Bronchial epithelial cell (primary cell): ENCODE measurements around the gene MIER2. TPM values are rescaled to one million over a fixed set of nuclear protein-coding genes. Genes with fewer than 3 reads are reported as not detected.
"Not testable (repeated sequence)": the region's sequence is repeated elsewhere in the genome, so short reads cannot be mapped to it uniquely, and the experiment has no call there.

Experiments used
- DNase-seq: peaks from one replicate; pipeline ENCODE4 v3.0.0-alpha.2; 2010; ENCODE audit warnings: low read depth
- FAIRE-seq: peaks from 2 replicates; lab custom pipeline; 2011; peaks lifted over from hg19 to GRCh38; lab: Jason Lieb, UNC
- H3K27me3 ChIP-seq: 2 replicates; pipeline ENCODE4 v1.5.1; 2011; ENCODE audit warnings: low read length; ENCODE audit not compliant: control insufficient read depth, insufficient read depth
- H3K36me3 ChIP-seq: 2 replicates; pipeline ENCODE4 v1.5.1; 2011; ENCODE audit warnings: low read length; ENCODE audit not compliant: control insufficient read depth, insufficient read depth
- H3K4me3 ChIP-seq: 2 replicates; pipeline ENCODE4 v1.5.1; 2011; ENCODE audit warnings: mild to moderate bottlenecking, low read depth, low read length, control low read depth
- CTCF ChIP-seq: IDR thresholded peaks from 2 replicates; pipeline ENCODE4 v1.5.1; 2011; ENCODE audit warnings: mild to moderate bottlenecking, moderate library complexity, low read length, control low read depth, inconsistent platforms; ENCODE audit not compliant: insufficient read depth, severe bottlenecking
- total RNA-seq: library from RNA; depleted of rRNA; stranded (reverse); fragments of >200 nt; gene quantifications from 2 replicates; pipeline ENCODE4 v1.2.1, GENCODE V29; 2014

Gene MIER2
- total RNA-seq, 1 donor from 2014 or later, result 19.0 TPM

- Histone ChIP-seq H3K27me3 (no peaks in the 10 kb centered on the region), H3K36me3 (no peaks in the 10 kb centered on the region), H3K4me3 (no peak overlapping the region)
- DNase-seq, result no peak
- TF ChIP-seq CTCF, result no peak
- FAIRE-seq, result no peak
Observed at GRCh38 chr19:384799-385169, 40.2 kb upstream of the MIER2 start.

- DNase-seq, result no peak
- Histone ChIP-seq H3K36me3 (no peaks in the 10 kb centered on the region), H3K27me3 (no peaks in the 10 kb centered on the region), H3K4me3 (no peak overlapping the region)
- no peak for TF ChIP-seq CTCF
- no peak for FAIRE-seq
Observed at GRCh38 chr19:383922-384798, 39.6 kb upstream of the MIER2 start.

GRCh38 chr19:383040-383439 is 38.4 kb upstream of the MIER2 start:
- H3K36me3 ChIP-seq, result no peaks in the 10 kb centered on the region
- H3K4me3 ChIP-seq, result no peak overlapping the region
- FAIRE-seq (no peak), DNase-seq (no peak)
- TF ChIP-seq CTCF, result no peak
- H3K27me3 ChIP-seq, result no peaks in the 10 kb centered on the region

- FAIRE-seq, H3K27me3 ChIP-seq, H3K4me3 ChIP-seq, H3K36me3 ChIP-seq: not testable (repeated sequence)
- peak; percentile 88 for DNase-seq
Observed at GRCh38 chr19:382578-382977, 38.0 kb upstream of the MIER2 start.

- not testable (repeated sequence) for FAIRE-seq, H3K27me3 ChIP-seq, DNase-seq, H3K4me3 ChIP-seq, H3K36me3 ChIP-seq
Observed at GRCh38 chr19:381901-382300, 37.3 kb upstream of the MIER2 start.

GRCh38 chr19:380618-381219 is 36.1 kb upstream of the MIER2 start:
- FAIRE-seq, H3K4me3 ChIP-seq, DNase-seq, H3K27me3 ChIP-seq, H3K36me3 ChIP-seq: not testable (repeated sequence)

- DNase-seq, result no peak
- Histone ChIP-seq H3K27me3 (no peaks in the 10 kb centered on the region), H3K36me3 (no peaks in the 10 kb centered on the region), H3K4me3 (no peak overlapping the region)
- no peak for TF ChIP-seq CTCF
- no peak for FAIRE-seq
Observed at GRCh38 chr19:379796-380195, 35.2 kb upstream of the MIER2 start.
